HCT116 (cell line): ENCODE measurements around the gene ZBTB20. TPM values are rescaled to one million over a fixed set of nuclear protein-coding genes. Genes with fewer than 3 reads are reported as not detected.
A peak's percentile ranks its signal among the peaks of the same experiment; 100 is the strongest.

Experiments used
- ATAC-seq: fragments of 200-7000 bp; cut with Tn5 transposase; 2 replicates; pipeline ENCODE4 v1.9.1; 2020; ENCODE audit warnings: mild to moderate bottlenecking, moderate library complexity
- BruUV-seq: library from RNA; stranded (reverse); fragments of 400-500 nt; replicated peaks from 2 replicates; lab custom pipeline; 2021; lab: Mats Ljungman, UMichigan
- CTCF ChIA-PET: fragments of 300-600 bp; sonication (Branson Sonifier 250); formaldehyde crosslinking; loops from one replicate; lab custom pipeline; 2021; ENCODE audit warnings: antibody characterized with exemption; lab: Charles Lee
- POLR2A ChIA-PET: fragments of 300-600, 350-600 bp; sonication (Branson Sonifier 250); formaldehyde crosslinking; loops from one replicate; lab custom pipeline; 2021; ENCODE audit warnings: antibody characterized with exemption; lab: Charles Lee
- RAD21 ChIA-PET, 2 experiments: fragments of 300-600 bp; sonication (Branson Sonifier 250); formaldehyde crosslinking; loops; one replicate each; lab custom pipeline; 2023; ENCODE audit warnings: low total read pairs in 2 of 2; ENCODE audit not compliant: uncharacterized antibody in 2 of 2, unreplicated experiment in 2 of 2, low non-redundant PET in 1 of 2; lab: Charles Lee
- DNase-seq: peaks from one replicate; pipeline ENCODE4 v3.0.0-alpha.2; 2010; ENCODE audit warnings: low read depth, low spot score
- H2AFZ ChIP-seq: fragments of 200-600 bp; shearing (Covaris generic), sonication (generic); 2 replicates; pipeline ENCODE4 v1.6.1; 2017; ENCODE audit warnings: low read depth, mixed run types, mixed read lengths, antibody characterized with exemption, low read length; ENCODE audit not compliant: poor library complexity, severe bottlenecking
- H3K27ac ChIP-seq: 2 replicates; pipeline ENCODE4 v1.5.1; 2012; ENCODE audit warnings: low read depth, low read length
- H3K27me3 ChIP-seq: fragments of 200-600 bp; sonication (generic); 2 replicates; pipeline ENCODE4 v1.6.1; 2016; ENCODE audit warnings: mixed run types, low read length, mixed read lengths; ENCODE audit not compliant: insufficient read depth
- H3K36me3 ChIP-seq, 2 experiments: fragments of 200-500 bp in 1 of 2; fragments of 200-600 bp in 1 of 2; sonication (Bioruptor generic) in 1 of 2; sonication (generic) in 1 of 2; 2 replicates each; pipeline versions ENCODE4 v1.5.1 to v1.6.1; 2014 to 2016; ENCODE audit warnings: low read length in 2 of 2, inconsistent platforms in 1 of 2, mixed read lengths in 1 of 2, mixed run types in 1 of 2; ENCODE audit not compliant: insufficient read depth in 2 of 2, control insufficient read depth in 1 of 2
- H3K4me1 ChIP-seq, 2 experiments: fragments of 200-600 bp in 1 of 2; sonication (generic) in 1 of 2; 2 replicates each; pipeline versions ENCODE4 v1.5.1 to v1.6.1; 2012 to 2017; ENCODE audit warnings: low read length in 2 of 2, inconsistent platforms in 1 of 2, mild to moderate bottlenecking in 1 of 2, mixed read lengths in 1 of 2, mixed run types in 1 of 2, moderate library complexity in 1 of 2; ENCODE audit not compliant: insufficient read depth in 2 of 2, control insufficient read depth in 1 of 2
- H3K4me2 ChIP-seq: fragments of 200-600 bp; sonication (generic); 2 replicates; pipeline ENCODE4 v1.6.1; 2017; ENCODE audit warnings: mixed run types, low read length, mixed read lengths
- H3K4me3 ChIP-seq, 2 experiments: fragments of 200-600 bp in 1 of 2; sonication (generic) in 1 of 2; replicated peaks in 1 of 2; 2 replicates each; pipeline ENCODE4 v1.5.1; 2011 to 2016; ENCODE audit warnings: low read length in 2 of 2, control low read depth in 1 of 2, low read depth in 1 of 2, mild to moderate bottlenecking in 1 of 2, mixed read lengths in 1 of 2, mixed run types in 1 of 2
- H3K79me2 ChIP-seq: fragments of 200-600 bp; sonication (generic); 2 replicates; pipeline ENCODE4 v1.6.1; 2017; ENCODE audit warnings: mild to moderate bottlenecking, mixed run types, low read length, moderate library complexity, mixed read lengths; ENCODE audit not compliant: insufficient read depth
- H3K9ac ChIP-seq: fragments of 200-600 bp; sonication (generic); 2 replicates; pipeline ENCODE4 v1.6.1; 2016; ENCODE audit warnings: low read length, mixed read lengths
- H3K9me2 ChIP-seq: fragments of 200-600 bp; sonication (generic), shearing (Covaris generic); 2 replicates; pipeline ENCODE4 v1.6.1; 2017; ENCODE audit warnings: mixed run types, mild to moderate bottlenecking, moderate library complexity; ENCODE audit not compliant: insufficient read depth
- H3K9me3 ChIP-seq, 2 experiments: fragments of 200-500 bp in 1 of 2; fragments of 200-600 bp in 1 of 2; sonication (Bioruptor generic) in 1 of 2; sonication (generic) in 1 of 2; 2 replicates each; pipeline ENCODE4 v1.6.1; 2014 to 2017; ENCODE audit warnings: low read length in 2 of 2, mixed read lengths in 2 of 2, inconsistent platforms in 1 of 2, low read depth in 1 of 2, mild to moderate bottlenecking in 1 of 2, mixed run types in 1 of 2, moderate library complexity in 1 of 2; ENCODE audit not compliant: control insufficient read depth in 1 of 2, insufficient read depth in 1 of 2
- H4K20me1 ChIP-seq: fragments of 200-600 bp; sonication (generic), shearing (Covaris generic); 2 replicates; pipeline ENCODE4 v1.6.1; 2017; ENCODE audit warnings: mixed run types, mild to moderate bottlenecking, moderate library complexity; ENCODE audit not compliant: insufficient read depth
- EGR1 ChIP-seq: IDR thresholded peaks from 2 replicates; pipeline ENCODE4 v1.6.1; 2012; ENCODE audit warnings: low read depth
- ELF1 ChIP-seq: IDR thresholded peaks from 2 replicates; pipeline ENCODE4 v1.6.1; 2012; ENCODE audit warnings: low read depth, borderline replicate concordance
- EZH2phosphoT487 ChIP-seq: fragments of 200-600 bp; IDR thresholded peaks from 2 replicates; pipeline ENCODE4 v1.6.1; 2018; ENCODE audit warnings: antibody characterized with exemption, borderline replicate concordance
- FOSL1 ChIP-seq: IDR thresholded peaks from 2 replicates; pipeline ENCODE4 v1.6.1; 2012; ENCODE audit warnings: low read depth
- POLR2A ChIP-seq: IDR thresholded peaks from 2 replicates; pipeline ENCODE4 v1.7.0; 2011; ENCODE audit warnings: borderline replicate concordance; ENCODE audit not compliant: insufficient read depth, insufficient read length; ENCODE audit errors: extremely low read depth
- RAD21 ChIP-seq: IDR thresholded peaks from 2 replicates; pipeline ENCODE4 v1.6.1; 2012; ENCODE audit warnings: low read depth, mild to moderate bottlenecking
- TCF7L2 ChIP-seq: IDR thresholded peaks from 2 replicates; pipeline ENCODE4 v1.7.0; 2011; ENCODE audit warnings: borderline replicate concordance, inconsistent platforms; ENCODE audit not compliant: insufficient read depth, insufficient read length; ENCODE audit errors: extremely low read depth
- YY1 ChIP-seq: IDR thresholded peaks from 2 replicates; pipeline ENCODE4 v1.6.1; 2011; ENCODE audit warnings: low read length, low read depth, moderate library complexity, mild to moderate bottlenecking; ENCODE audit not compliant: insufficient replicate concordance; ENCODE audit errors: extremely low read depth
- intact Hi-C: fragments of 100-400 bp; cut with micrococcal nuclease; formaldehyde crosslinking; loops from 2 replicates; pipeline ENCODE4 v1.10.0; 2022
- total RNA-seq: library from RNA; stranded (reverse); gene quantifications from one replicate; pipeline ENCODE4 v1.2.1, GENCODE V29; 2021; ENCODE audit not compliant: unreplicated experiment
- TF ChIP-seq, protein P1 (sequence below): IDR thresholded peaks from 2 replicates; pipeline ENCODE4 v1.6.1; 2011; ENCODE audit warnings: mild to moderate bottlenecking, low read length, moderate library complexity; ENCODE audit not compliant: insufficient replicate concordance; ENCODE audit errors: extremely low read depth
- TF ChIP-seq, protein P2 (sequence below), 3 experiments: fragments of 200-600 bp in 1 of 3; sonication (generic) in 1 of 3; IDR thresholded peaks in 2 of 3; conservative IDR thresholded peaks in 1 of 3; 2 replicates each; pipeline ENCODE4 v1.5.1; 2012 to 2017; ENCODE audit warnings: low read depth in 2 of 3, low read length in 2 of 3, antibody characterized with exemption in 1 of 3, borderline replicate concordance in 1 of 3, control low read depth in 1 of 3, mild to moderate bottlenecking in 1 of 3, mixed read lengths in 1 of 3, mixed run types in 1 of 3, moderate library complexity in 1 of 3; ENCODE audit not compliant: insufficient read depth in 1 of 3
- TF ChIP-seq, protein P3 (sequence below): IDR thresholded peaks from 2 replicates; pipeline ENCODE4 v1.6.1; 2012
- TF ChIP-seq, protein P4 (sequence below): IDR thresholded peaks from 2 replicates; pipeline ENCODE4 v1.6.1; 2012

ZBTB20 gene
- total RNA-seq, 1 experiment from 2014 or later, result 42.1 TPM

DNA sequence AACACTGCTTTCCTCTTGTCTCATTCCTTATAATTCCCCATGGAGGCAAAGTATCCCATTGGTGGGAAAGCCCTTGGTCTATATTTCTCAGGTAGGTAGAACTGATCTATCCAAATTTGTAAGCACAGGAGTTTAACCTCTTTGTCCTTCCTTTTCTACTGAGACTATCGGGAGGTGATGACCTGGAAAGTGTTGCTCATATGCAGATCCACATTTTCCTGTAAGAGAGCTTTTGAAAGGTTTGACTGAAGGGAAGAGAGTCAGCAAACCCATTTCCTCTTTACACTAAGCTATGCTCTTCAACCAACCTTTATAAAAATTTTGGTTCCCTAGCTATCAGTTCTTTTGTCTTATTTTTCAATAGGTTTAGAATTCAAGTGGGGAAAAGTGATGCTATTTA lies 652.6 kb downstream of the ZBTB20 start:
- no peaks in the 10 kb centered on the region for H4K20me1 ChIP-seq
- RAD21 ChIA-PET, result no interaction called here
- POLR2A ChIA-PET, result no interaction called here

More for the DNA sequence above, 652.6 kb downstream of the ZBTB20 start:
- ATAC-seq (no peak), DNase-seq (no peak)
- H3K27ac ChIP-seq, result peak overlapping the region; percentile 77; the same call in 1 of the 2 replicates
- TF ChIP-seq TCF7L2 (no peak), ELF1 (no peak), EGR1 (no peak), EZH2phosphoT487 (no peak), YY1 (no peak), FOSL1 (no peak), POLR2A (no peak), RAD21 (no peak)
- TF ChIP-seq, protein P1, sequence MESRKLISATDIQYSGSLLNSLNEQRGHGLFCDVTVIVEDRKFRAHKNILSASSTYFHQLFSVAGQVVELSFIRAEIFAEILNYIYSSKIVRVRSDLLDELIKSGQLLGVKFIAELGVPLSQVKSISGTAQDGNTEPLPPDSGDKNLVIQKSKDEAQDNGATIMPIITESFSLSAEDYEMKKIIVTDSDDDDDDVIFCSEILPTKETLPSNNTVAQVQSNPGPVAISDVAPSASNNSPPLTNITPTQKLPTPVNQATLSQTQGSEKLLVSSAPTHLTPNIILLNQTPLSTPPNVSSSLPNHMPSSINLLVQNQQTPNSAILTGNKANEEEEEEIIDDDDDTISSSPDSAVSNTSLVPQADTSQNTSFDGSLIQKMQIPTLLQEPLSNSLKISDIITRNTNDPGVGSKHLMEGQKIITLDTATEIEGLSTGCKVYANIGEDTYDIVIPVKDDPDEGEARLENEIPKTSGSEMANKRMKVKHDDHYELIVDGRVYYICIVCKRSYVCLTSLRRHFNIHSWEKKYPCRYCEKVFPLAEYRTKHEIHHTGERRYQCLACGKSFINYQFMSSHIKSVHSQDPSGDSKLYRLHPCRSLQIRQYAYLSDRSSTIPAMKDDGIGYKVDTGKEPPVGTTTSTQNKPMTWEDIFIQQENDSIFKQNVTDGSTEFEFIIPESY, result no peak
- TF ChIP-seq, protein P2, sequence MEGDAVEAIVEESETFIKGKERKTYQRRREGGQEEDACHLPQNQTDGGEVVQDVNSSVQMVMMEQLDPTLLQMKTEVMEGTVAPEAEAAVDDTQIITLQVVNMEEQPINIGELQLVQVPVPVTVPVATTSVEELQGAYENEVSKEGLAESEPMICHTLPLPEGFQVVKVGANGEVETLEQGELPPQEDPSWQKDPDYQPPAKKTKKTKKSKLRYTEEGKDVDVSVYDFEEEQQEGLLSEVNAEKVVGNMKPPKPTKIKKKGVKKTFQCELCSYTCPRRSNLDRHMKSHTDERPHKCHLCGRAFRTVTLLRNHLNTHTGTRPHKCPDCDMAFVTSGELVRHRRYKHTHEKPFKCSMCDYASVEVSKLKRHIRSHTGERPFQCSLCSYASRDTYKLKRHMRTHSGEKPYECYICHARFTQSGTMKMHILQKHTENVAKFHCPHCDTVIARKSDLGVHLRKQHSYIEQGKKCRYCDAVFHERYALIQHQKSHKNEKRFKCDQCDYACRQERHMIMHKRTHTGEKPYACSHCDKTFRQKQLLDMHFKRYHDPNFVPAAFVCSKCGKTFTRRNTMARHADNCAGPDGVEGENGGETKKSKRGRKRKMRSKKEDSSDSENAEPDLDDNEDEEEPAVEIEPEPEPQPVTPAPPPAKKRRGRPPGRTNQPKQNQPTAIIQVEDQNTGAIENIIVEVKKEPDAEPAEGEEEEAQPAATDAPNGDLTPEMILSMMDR (IDR thresholded peaks at IDR 0.05 in 2 of 3, conservative IDR thresholded peaks at IDR 0.05 in 1 of 3; ENCODE audit: borderline replicate concordance in 1 of 3, insufficient read depth in 1 of 3, low read depth in 2 of 3, low read length in 2 of 3), result no peak
- TF ChIP-seq, protein P3, sequence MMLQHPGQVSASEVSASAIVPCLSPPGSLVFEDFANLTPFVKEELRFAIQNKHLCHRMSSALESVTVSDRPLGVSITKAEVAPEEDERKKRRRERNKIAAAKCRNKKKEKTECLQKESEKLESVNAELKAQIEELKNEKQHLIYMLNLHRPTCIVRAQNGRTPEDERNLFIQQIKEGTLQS, result no peak
- TF ChIP-seq, protein P4, sequence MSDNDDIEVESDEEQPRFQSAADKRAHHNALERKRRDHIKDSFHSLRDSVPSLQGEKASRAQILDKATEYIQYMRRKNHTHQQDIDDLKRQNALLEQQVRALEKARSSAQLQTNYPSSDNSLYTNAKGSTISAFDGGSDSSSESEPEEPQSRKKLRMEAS, result no peak
- H2AFZ ChIP-seq, result no peak overlapping the region
- no peak overlapping the region for H3K9ac ChIP-seq
- peaks cover 0 to 3% of the 10 kb centered on the region in 2 experiments; a peak in 1 of 4 replicates for H3K36me3 ChIP-seq
- H3K4me2 ChIP-seq, result no peak overlapping the region
- H3K27me3 ChIP-seq, result no peaks in the 10 kb centered on the region
- CTCF ChIA-PET, result no interaction called here
- H3K79me2 ChIP-seq, result peaks cover 92% of the 10 kb centered on the region
- peaks cover 49 to 69% of the 10 kb centered on the region in 2 experiments for H3K4me1 ChIP-seq
- H3K4me3 ChIP-seq, result no peak overlapping the region
- H3K9me3 ChIP-seq, result no peaks in the 10 kb centered on the region
- BruUV-seq, result no TSS peak
- H3K9me2 ChIP-seq, result no peaks in the 10 kb centered on the region
- intact Hi-C loops, result no loop called here
